ENCODE measurements around the gene TMEM161B.

- TF ChIP-seq POLR2AphosphoS5 (IDR thresholded peaks at IDR 0.05; ENCODE audit: low read depth) (no peak), REST (IDR thresholded peaks at IDR 0.05; ENCODE audit: insufficient replicate concordance, low read depth) (no peak), CTCF (IDR thresholded peaks at IDR 0.05; ENCODE audit: insufficient read depth, low read length) (no peak)
These were observed 14.3 kb downstream of the TMEM161B start for GRCh38 chr5:88254320-88254719.

All from HL-60 (cell line).